ENCODE data around the gene IGFL2. TPM values are rescaled to one million over a fixed set of nuclear protein-coding genes. Genes with fewer than 3 reads are reported as not detected.

IGFL2 gene
- total RNA-seq, 1 donor from 2014 or later, result not detected

DNA sequence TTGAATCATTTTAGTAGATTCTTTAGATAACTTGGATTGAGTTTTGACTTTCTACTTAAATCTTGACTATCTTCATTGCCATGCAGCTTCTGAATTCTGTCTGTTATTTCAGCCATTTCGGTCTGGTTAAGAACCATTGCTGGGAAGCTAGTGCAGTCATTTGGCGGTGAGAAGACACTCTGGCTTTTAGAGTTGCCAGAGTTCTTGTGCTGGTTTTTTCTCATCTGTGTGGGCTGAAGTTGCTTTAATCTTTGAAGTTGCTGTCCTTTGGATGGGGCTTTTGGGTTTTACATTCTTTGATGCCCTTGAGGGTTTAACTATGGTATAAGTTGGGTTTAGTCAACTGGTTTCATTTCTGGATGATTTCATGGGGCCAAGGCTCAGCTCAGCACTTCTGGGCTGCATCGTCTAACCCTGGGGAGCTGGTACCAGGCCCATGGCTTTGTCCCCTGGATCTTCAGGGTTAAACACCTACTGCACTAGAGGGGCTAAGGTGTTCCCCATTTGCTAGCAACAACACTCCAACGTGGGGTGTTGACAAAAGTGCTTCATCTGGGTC, 10.0 kb upstream of the IGFL2 start:
- no peak overlapping the region for H3K4me3 Mint-ChIP-seq (ENCODE audit: unreplicated experiment)
- H3K27me3 Mint-ChIP-seq (ENCODE audit: unreplicated experiment), result peaks cover 6% of the 10 kb centered on the region
- H3K27ac Mint-ChIP-seq (ENCODE audit: unreplicated experiment), result no peak overlapping the region
- peaks cover 4% of the 10 kb centered on the region for H3K9me3 Mint-ChIP-seq (ENCODE audit: unreplicated experiment)
- peaks cover 5% of the 10 kb centered on the region for H3K36me3 Mint-ChIP-seq (ENCODE audit: low read depth, unreplicated experiment)
- TF ChIP-seq, protein P1, sequence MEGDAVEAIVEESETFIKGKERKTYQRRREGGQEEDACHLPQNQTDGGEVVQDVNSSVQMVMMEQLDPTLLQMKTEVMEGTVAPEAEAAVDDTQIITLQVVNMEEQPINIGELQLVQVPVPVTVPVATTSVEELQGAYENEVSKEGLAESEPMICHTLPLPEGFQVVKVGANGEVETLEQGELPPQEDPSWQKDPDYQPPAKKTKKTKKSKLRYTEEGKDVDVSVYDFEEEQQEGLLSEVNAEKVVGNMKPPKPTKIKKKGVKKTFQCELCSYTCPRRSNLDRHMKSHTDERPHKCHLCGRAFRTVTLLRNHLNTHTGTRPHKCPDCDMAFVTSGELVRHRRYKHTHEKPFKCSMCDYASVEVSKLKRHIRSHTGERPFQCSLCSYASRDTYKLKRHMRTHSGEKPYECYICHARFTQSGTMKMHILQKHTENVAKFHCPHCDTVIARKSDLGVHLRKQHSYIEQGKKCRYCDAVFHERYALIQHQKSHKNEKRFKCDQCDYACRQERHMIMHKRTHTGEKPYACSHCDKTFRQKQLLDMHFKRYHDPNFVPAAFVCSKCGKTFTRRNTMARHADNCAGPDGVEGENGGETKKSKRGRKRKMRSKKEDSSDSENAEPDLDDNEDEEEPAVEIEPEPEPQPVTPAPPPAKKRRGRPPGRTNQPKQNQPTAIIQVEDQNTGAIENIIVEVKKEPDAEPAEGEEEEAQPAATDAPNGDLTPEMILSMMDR (IDR thresholded peaks at IDR 0.05; ENCODE audit: unreplicated experiment), result no peak
- H3K4me1 Mint-ChIP-seq (ENCODE audit: unreplicated experiment), result peaks cover 16% of the 10 kb centered on the region
- no peak for DNase-seq (ENCODE audit: low spot score)

DNA sequence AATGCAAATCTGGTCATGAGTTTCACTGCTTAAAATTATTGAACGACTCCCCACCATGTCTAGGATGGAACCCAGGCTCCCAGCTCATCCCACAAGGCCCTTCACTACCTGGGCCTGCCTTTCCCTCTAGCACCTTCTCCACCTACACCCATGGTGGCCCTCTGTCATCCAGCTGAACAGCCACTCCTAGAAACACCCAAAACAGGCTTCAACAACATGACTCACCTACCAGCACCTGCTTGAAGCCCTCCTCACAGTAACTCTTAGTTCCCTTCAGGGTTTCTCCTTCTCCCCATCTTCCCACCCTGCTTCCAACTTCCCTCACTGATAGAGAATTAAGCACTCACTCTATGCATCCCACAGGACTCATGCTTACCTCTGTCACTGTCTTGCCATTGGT, 6.6 kb upstream of the IGFL2 start:
- no peak overlapping the region for H3K27ac Mint-ChIP-seq (ENCODE audit: unreplicated experiment)
- DNase-seq (ENCODE audit: low spot score), result no peak
- H3K4me3 Mint-ChIP-seq (ENCODE audit: unreplicated experiment), result no peak overlapping the region
- no peaks in the 10 kb centered on the region for H3K36me3 Mint-ChIP-seq (ENCODE audit: low read depth, unreplicated experiment)
- TF ChIP-seq, protein P1 (IDR thresholded peaks at IDR 0.05; ENCODE audit: unreplicated experiment), result no peak
- H3K4me1 Mint-ChIP-seq (ENCODE audit: unreplicated experiment), result peaks cover 5% of the 10 kb centered on the region
- H3K9me3 Mint-ChIP-seq (ENCODE audit: unreplicated experiment), result no peaks in the 10 kb centered on the region
- H3K27me3 Mint-ChIP-seq (ENCODE audit: unreplicated experiment), result peaks cover 4% of the 10 kb centered on the region

DNA sequence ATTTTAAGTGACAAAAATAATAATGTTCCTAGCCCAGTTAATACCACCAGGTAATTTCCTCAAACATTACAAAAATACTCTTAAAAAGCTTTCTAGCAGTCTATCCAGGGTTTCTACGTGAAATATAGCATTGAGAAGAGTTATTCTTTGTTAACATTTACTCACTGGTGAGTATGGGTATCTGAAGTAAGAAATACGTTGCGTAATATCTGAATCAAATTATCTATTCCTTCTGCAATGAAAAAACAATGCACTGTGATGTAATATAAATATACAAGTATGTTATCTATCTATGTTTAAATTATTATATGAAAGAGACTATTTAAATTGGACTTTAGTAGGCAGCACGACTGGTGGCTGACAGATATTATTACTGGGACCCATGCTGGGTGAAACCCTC, 5.7 kb upstream of the IGFL2 start:
- Mint-ChIP-seq H3K4me3 (ENCODE audit: unreplicated experiment) (no peak overlapping the region), H3K36me3 (ENCODE audit: low read depth, unreplicated experiment) (no peaks in the 10 kb centered on the region), H3K4me1 (ENCODE audit: unreplicated experiment) (peaks cover 5% of the 10 kb centered on the region), H3K27me3 (ENCODE audit: unreplicated experiment) (peaks cover 4% of the 10 kb centered on the region), H3K9me3 (ENCODE audit: unreplicated experiment) (no peaks in the 10 kb centered on the region), H3K27ac (ENCODE audit: unreplicated experiment) (no peak overlapping the region)
- DNase-seq (ENCODE audit: low spot score), result no peak
- TF ChIP-seq, protein P1 (IDR thresholded peaks at IDR 0.05; ENCODE audit: unreplicated experiment), result no peak

DNA sequence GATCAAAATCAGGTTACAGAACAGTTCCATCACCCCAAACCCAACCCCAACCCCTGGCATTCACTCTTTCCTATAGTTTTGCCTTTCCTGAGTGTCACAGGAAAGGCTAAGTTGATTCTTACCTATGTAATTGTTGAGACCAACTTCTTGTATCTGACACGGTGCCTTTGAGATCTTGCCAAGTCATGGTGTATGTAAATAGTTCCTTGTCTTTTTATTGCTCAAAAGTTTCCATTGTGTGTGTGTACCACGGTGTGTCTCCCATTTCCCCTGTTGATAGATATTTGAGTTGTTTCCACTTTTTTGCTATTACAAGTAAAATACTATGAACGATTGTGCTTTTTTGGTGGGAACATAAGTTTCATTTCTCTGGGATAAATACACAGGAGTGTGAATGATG, 3.3 kb upstream of the IGFL2 start:
- H3K27ac Mint-ChIP-seq (ENCODE audit: unreplicated experiment), result no peak overlapping the region
- no peaks in the 10 kb centered on the region for H3K9me3 Mint-ChIP-seq (ENCODE audit: unreplicated experiment)
- DNase-seq (ENCODE audit: low spot score), result no peak
- H3K36me3 Mint-ChIP-seq (ENCODE audit: low read depth, unreplicated experiment), result no peaks in the 10 kb centered on the region
- H3K4me3 Mint-ChIP-seq (ENCODE audit: unreplicated experiment), result no peak overlapping the region
- H3K4me1 Mint-ChIP-seq (ENCODE audit: unreplicated experiment), result peaks cover 10% of the 10 kb centered on the region
- TF ChIP-seq, protein P1 (IDR thresholded peaks at IDR 0.05; ENCODE audit: unreplicated experiment), result no peak
- H3K27me3 Mint-ChIP-seq (ENCODE audit: unreplicated experiment), result peaks cover 4% of the 10 kb centered on the region

DNA sequence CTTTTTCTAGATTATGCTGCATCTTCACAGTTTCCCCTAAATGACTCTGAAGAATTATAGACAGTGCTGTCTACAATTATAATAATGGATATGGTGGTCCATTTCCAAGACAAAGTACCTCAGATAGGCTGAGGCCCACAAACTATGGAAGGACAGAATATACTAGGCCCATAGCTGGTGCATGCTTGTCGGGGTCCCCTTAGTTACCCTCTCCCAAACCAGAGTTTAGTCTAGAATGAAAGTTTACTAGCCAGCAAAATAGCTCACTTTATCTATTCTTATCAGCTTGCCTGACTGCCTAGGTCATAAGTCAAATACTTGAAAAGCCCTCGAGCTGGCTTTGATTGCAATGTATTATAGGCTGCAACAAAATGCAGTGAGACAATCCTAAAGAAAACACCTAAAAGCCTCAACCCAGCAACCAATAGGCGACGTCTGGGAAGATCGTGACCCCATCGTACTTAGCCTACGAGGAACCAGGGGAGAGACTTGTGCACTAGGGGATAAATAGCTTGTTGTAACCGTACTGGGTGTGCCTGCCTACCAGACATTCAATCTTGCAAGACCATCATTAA, 785 bp upstream of the IGFL2 start:
- H3K4me3 Mint-ChIP-seq (ENCODE audit: unreplicated experiment), result no peak overlapping the region

More for the DNA sequence above, 785 bp upstream of the IGFL2 start:
- Mint-ChIP-seq H3K27me3 (ENCODE audit: unreplicated experiment) (no peaks in the 10 kb centered on the region), H3K27ac (ENCODE audit: unreplicated experiment) (no peak overlapping the region), H3K4me1 (ENCODE audit: unreplicated experiment) (peaks cover 11% of the 10 kb centered on the region), H3K9me3 (ENCODE audit: unreplicated experiment) (no peaks in the 10 kb centered on the region), H3K36me3 (ENCODE audit: low read depth, unreplicated experiment) (no peaks in the 10 kb centered on the region)
- TF ChIP-seq, protein P1 (IDR thresholded peaks at IDR 0.05; ENCODE audit: unreplicated experiment), result no peak
- DNase-seq (ENCODE audit: low spot score), result no peak

All from endothelial cell (in vitro differentiated cells).